Left ventricle myocardium inferior (tissue), 1 donor: ENCODE measurements around the gene GYS1. TPM values are rescaled to one million over a fixed set of nuclear protein-coding genes. Genes with fewer than 3 reads are reported as not detected.

Experiments
- DNase-seq: peaks from one replicate; pipeline ENCODE4 v3.0.0-alpha.2; 2020
- H3K27ac ChIP-seq: fragments of 200-600 bp; replicated peaks from 2 replicates; pipeline ENCODE4 v1.8.0; 2021
- H3K27me3 ChIP-seq: fragments of 200-600 bp; 2 replicates; pipeline ENCODE4 v1.8.0; 2021; ENCODE audit warnings: low read depth
- H3K36me3 ChIP-seq: fragments of 200-600 bp; 2 replicates; pipeline ENCODE4 v1.8.0; 2021
- H3K4me1 ChIP-seq: fragments of 200-600 bp; 2 replicates; pipeline ENCODE4 v1.8.0; 2021
- H3K4me3 ChIP-seq: fragments of 200-600 bp; 2 replicates; pipeline ENCODE4 v1.8.0; 2021; ENCODE audit warnings: mild to moderate bottlenecking, moderate library complexity
- H3K9me3 ChIP-seq: fragments of 200-600 bp; replicated peaks from 2 replicates; pipeline ENCODE4 v1.8.0; 2021
- intact Hi-C: fragments of 100-400 bp; cut with micrococcal nuclease; formaldehyde crosslinking; loops from one replicate; pipeline ENCODE4 v1.11.0; 2022
- total RNA-seq: library from RNA; stranded (reverse); fragmentation: NEBNext Ultra II Directional; extraction: Animal tissue kit (Norgen Biotek cat#: 25700); gene quantifications from one replicate; pipeline ENCODE4 v1.2.1, GENCODE V29; 2021
- TF ChIP-seq, protein P1 (sequence below): fragments of 200-600 bp; IDR thresholded peaks from 2 replicates; pipeline ENCODE4 v1.8.0; 2021; ENCODE audit warnings: antibody characterized with exemption, mild to moderate bottlenecking, borderline replicate concordance
- donor health status: DM: no; HTN: yes; CAD: no; lungs with severe emphysema.

The GYS1 gene
- total RNA-seq, 1 donor from 2014 or later = 138 TPM

DNA sequence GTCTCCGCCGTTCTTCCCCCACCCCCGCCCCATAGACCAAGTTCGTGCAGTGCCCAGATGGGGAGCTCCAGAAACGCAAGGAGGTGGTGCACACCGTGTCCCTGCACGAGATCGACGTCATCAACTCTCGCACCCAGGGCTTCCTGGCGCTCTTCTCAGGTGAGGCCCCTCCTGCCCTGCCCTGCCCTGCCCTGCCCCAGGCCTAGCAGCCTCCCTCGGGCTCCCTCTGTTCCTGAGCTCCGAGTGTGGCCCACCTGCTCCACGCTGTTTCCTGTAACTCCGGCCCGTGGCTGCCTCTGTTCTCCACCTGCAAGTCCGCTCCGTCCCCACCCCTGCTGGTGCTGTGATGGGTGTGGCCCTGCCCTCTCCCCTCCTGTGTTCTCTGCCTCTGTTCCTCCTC, 17.3 kb upstream of the GYS1 start:
- Histone ChIP-seq H3K4me3 (no peak overlapping the region), H3K36me3 (peaks cover 89% of the 10 kb centered on the region), H3K27ac (no peak overlapping the region), H3K27me3 (no peaks in the 10 kb centered on the region), H3K4me1 (no peaks in the 10 kb centered on the region), H3K9me3 (no peaks in the 10 kb centered on the region)
- no peak for DNase-seq
- TF ChIP-seq, protein P1, sequence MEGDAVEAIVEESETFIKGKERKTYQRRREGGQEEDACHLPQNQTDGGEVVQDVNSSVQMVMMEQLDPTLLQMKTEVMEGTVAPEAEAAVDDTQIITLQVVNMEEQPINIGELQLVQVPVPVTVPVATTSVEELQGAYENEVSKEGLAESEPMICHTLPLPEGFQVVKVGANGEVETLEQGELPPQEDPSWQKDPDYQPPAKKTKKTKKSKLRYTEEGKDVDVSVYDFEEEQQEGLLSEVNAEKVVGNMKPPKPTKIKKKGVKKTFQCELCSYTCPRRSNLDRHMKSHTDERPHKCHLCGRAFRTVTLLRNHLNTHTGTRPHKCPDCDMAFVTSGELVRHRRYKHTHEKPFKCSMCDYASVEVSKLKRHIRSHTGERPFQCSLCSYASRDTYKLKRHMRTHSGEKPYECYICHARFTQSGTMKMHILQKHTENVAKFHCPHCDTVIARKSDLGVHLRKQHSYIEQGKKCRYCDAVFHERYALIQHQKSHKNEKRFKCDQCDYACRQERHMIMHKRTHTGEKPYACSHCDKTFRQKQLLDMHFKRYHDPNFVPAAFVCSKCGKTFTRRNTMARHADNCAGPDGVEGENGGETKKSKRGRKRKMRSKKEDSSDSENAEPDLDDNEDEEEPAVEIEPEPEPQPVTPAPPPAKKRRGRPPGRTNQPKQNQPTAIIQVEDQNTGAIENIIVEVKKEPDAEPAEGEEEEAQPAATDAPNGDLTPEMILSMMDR = no peak
- intact Hi-C loops = no loop called here

DNA sequence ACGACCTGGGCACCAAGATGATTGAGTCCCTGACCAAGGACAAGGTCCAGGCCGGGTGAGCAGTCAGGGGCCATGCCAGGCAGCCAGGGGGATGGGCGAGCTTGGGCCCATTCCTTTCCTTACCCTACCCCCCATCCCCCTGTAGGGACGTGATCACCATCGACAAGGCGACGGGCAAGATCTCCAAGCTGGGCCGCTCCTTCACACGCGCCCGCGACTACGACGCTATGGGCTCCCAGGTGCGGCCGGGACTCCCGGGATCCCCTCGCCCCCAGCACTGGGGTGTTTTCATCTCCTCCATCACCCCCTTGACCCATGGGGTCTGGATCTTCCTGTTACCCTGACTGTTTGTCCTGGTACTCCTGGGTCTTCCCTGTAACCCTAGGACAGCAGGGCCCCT, 16.7 kb upstream of the GYS1 start:
- Histone ChIP-seq H3K27ac (no peak overlapping the region), H3K9me3 (no peaks in the 10 kb centered on the region), H3K36me3 (peaks cover 89% of the 10 kb centered on the region), H3K27me3 (no peaks in the 10 kb centered on the region), H3K4me1 (no peaks in the 10 kb centered on the region), H3K4me3 (no peak overlapping the region)
- intact Hi-C loops = no loop called here
- DNase-seq = no peak
- TF ChIP-seq, protein P1 = no peak

DNA sequence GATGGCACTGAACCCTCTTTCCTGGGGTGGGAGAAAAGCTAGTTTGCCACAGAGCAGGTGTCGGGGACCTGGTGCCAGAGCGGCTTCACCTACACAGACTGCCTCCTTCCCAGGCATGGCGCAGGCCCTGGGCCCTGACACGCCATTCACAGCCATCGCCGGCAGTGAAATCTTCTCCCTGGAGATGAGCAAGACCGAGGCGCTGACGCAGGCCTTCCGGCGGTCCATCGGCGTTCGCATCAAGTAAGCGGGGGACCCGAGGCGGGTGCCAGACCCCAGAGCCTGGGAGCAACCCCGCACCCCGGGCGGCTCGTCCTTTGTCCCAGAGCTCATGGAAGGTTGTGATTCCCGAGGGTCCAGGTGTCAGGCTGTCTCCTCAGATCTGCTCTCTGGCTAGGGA, 13.8 kb upstream of the GYS1 start:
- intact Hi-C loops = no loop called here
- peaks cover 96% of the 10 kb centered on the region for H3K36me3 ChIP-seq

DNA sequence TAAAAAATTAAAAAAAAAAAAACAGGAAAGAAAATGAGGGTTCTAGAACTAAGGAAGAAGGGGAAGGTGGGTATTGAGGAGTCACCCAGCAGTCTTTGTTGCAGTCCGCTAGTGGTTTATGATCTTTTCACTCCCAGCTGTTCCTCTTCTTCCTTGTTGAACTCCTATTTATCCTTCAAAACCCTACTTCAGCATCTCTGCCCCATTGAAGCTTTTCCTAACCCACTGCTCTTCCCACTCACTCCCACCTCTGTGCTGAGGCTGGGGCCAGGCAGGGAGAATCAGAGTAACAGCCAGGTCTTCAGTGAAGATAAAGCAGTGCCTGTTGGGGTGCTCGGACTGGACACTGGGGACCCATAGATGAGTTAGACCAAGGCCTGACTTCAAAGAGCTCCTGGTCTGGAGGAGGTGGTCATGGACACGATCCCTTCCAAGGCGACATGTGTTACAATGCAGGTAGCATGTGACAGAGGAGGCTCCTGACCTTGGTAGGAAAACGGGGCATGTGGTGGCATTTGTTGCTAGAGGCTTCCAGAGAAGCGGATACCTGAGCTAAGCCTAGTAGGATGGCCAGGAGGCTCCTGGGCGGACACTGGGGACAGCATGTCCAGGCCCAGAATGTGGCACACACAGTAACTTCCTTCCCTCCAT, 12.0 kb upstream of the GYS1 start:
- Histone ChIP-seq H3K27ac (no peak overlapping the region), H3K4me3 (no peak overlapping the region), H3K27me3 (no peaks in the 10 kb centered on the region), H3K9me3 (no peaks in the 10 kb centered on the region), H3K36me3 (peaks cover 83% of the 10 kb centered on the region), H3K4me1 (no peaks in the 10 kb centered on the region)
- intact Hi-C loops = no loop called here
- no peak for DNase-seq
- TF ChIP-seq, protein P1 = no peak

More for the DNA sequence above, 13.8 kb upstream of the GYS1 start:
- no peak overlapping the region for H3K27ac ChIP-seq
- TF ChIP-seq, protein P1 = no peak
- H3K9me3 ChIP-seq = no peaks in the 10 kb centered on the region
- no peak overlapping the region for H3K4me3 ChIP-seq
- H3K4me1 ChIP-seq = no peaks in the 10 kb centered on the region
- no peaks in the 10 kb centered on the region for H3K27me3 ChIP-seq
- DNase-seq = no peak

DNA sequence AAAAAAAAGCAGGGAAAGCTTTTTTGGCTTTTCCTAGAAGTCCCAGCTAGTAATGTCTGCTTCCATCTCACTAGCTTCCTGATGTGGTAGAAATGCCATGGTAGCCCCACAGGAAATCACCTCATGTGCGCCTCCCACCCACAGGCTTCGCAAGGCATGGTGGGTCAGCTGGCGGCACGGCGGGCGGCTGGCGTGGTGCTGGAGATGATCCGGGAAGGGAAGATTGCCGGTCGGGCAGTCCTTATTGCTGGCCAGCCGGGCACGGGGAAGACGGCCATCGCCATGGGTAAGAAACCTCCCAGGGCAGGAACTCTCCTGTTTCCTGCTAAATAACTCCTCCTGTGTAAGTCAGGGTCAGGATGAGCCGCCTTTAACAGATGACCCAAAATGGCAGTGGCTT, 11.0 kb upstream of the GYS1 start:
- DNase-seq = no peak
- Histone ChIP-seq H3K36me3 (peaks cover 74% of the 10 kb centered on the region), H3K27me3 (no peaks in the 10 kb centered on the region), H3K4me1 (no peaks in the 10 kb centered on the region), H3K27ac (no peak overlapping the region), H3K9me3 (no peaks in the 10 kb centered on the region), H3K4me3 (no peak overlapping the region)
- intact Hi-C loops = no loop called here
- TF ChIP-seq, protein P1 = no peak
